GM23338 (cell line): ENCODE results near the gene AKAP8L. TPM values are rescaled to one million over a fixed set of nuclear protein-coding genes. Genes with fewer than 3 reads are reported as not detected.

Experiments used
- ATAC-seq: fragments of 200-7000 bp; cut with Tn5 transposase; 3 replicates; pipeline ENCODE4 v1.9.1; 2020
- DNase-seq: peaks from one replicate; pipeline ENCODE4 v3.0.0-alpha.2; 2015; ENCODE audit warnings: low spot score
- H2AFZ ChIP-seq: fragments of 200-600 bp; sonication (generic); 2 replicates; pipeline ENCODE4 v1.8.0; 2016; ENCODE audit warnings: antibody characterized with exemption, mild to moderate bottlenecking, moderate library complexity
- H3F3A ChIP-seq: fragments of 200-600 bp; sonication (generic); replicated peaks from 2 replicates; pipeline ENCODE4 v1.8.0; 2017; ENCODE audit warnings: antibody characterized with exemption, mixed run types, low read depth
- H3K27ac ChIP-seq: fragments of 200-600 bp; sonication (generic); 2 replicates; pipeline ENCODE4 v1.6.1; 2016; ENCODE audit warnings: low read depth
- H3K27me3 ChIP-seq: fragments of 200-600 bp; sonication (generic); 2 replicates; pipeline ENCODE4 v1.8.0; 2016; ENCODE audit warnings: mild to moderate bottlenecking, mixed run types, moderate library complexity; ENCODE audit not compliant: insufficient read depth
- H3K36me3 ChIP-seq: fragments of 200-600 bp; sonication (generic); 2 replicates; pipeline ENCODE4 v1.8.0; 2016; ENCODE audit warnings: mild to moderate bottlenecking; ENCODE audit not compliant: insufficient read depth
- H3K4me1 ChIP-seq: fragments of 200-600 bp; sonication (generic); 2 replicates; pipeline ENCODE4 v1.8.0; 2016; ENCODE audit warnings: mild to moderate bottlenecking, moderate library complexity; ENCODE audit not compliant: insufficient read depth
- H3K4me2 ChIP-seq: fragments of 200-600 bp; sonication (generic); 2 replicates; pipeline ENCODE4 v1.7.1; 2017; ENCODE audit warnings: mixed run types
- H3K4me3 ChIP-seq: fragments of 200-600 bp; sonication (generic); 2 replicates; pipeline ENCODE4 v1.6.1; 2016; ENCODE audit warnings: mixed run types
- H3K79me2 ChIP-seq: fragments of 200-600 bp; sonication (generic); replicated peaks from 2 replicates; pipeline ENCODE4 v1.8.0; 2017; ENCODE audit warnings: mild to moderate bottlenecking; ENCODE audit not compliant: insufficient read depth
- H3K9me2 ChIP-seq: fragments of 200-600 bp; sonication (generic); 2 replicates; pipeline ENCODE4 v1.8.0; 2017; ENCODE audit not compliant: insufficient read depth
- H4K20me1 ChIP-seq: fragments of 200-600 bp; sonication (generic); replicated peaks from 2 replicates; pipeline ENCODE4 v1.8.0; 2017; ENCODE audit warnings: mild to moderate bottlenecking; ENCODE audit not compliant: insufficient read depth
- H3K27ac Mint-ChIP-seq: 2 replicates; pipeline ENCODE4 v1.8.0; 2020; ENCODE audit warnings: inconsistent platforms, mild to moderate bottlenecking, moderate library complexity, mixed read lengths
- H3K27me3 Mint-ChIP-seq: 3 replicates; pipeline ENCODE4 v1.8.0; 2022; ENCODE audit warnings: low read depth, mild to moderate bottlenecking, moderate library complexity, mixed read lengths, inconsistent platforms; ENCODE audit not compliant: insufficient read depth, poor library complexity
- H3K36me3 Mint-ChIP-seq: 3 replicates; pipeline ENCODE4 v1.8.0; 2021; ENCODE audit warnings: low read depth, mild to moderate bottlenecking, inconsistent platforms, moderate library complexity, mixed read lengths
- H3K4me1 Mint-ChIP-seq: 3 replicates; pipeline ENCODE4 v1.8.0; 2020; ENCODE audit warnings: mild to moderate bottlenecking, inconsistent platforms, mixed read lengths
- H3K4me3 Mint-ChIP-seq: 3 replicates; pipeline ENCODE4 v1.8.0; 2021; ENCODE audit warnings: moderate library complexity, mild to moderate bottlenecking, inconsistent platforms, mixed read lengths
- H3K9me3 Mint-ChIP-seq: 3 replicates; pipeline ENCODE4 v1.8.0; 2020; ENCODE audit warnings: moderate library complexity, mild to moderate bottlenecking, inconsistent platforms, mixed read lengths
- CREB1 ChIP-seq: fragments of 250-450 bp; sonication (Bioruptor Pico); IDR thresholded peaks from 2 replicates; pipeline ENCODE4 v1.5.0; 2020; ENCODE audit warnings: low read depth, mild to moderate bottlenecking, moderate library complexity
- CTCF ChIP-seq, 2 experiments: fragments of 200-600 bp in 1 of 2; sonication (generic) in 1 of 2; conservative IDR thresholded peaks; 2 replicates each; pipeline versions ENCODE4 v1.5.1 to v1.6.1; 2016 to 2017; ENCODE audit warnings: antibody characterized with exemption in 2 of 2, low read depth in 2 of 2, mild to moderate bottlenecking in 2 of 2, moderate library complexity in 1 of 2
- ETS1 ChIP-seq: IDR thresholded peaks from 2 replicates; pipeline ENCODE4 v1.6.1; 2016; ENCODE audit warnings: antibody characterized with exemption
- EZH2phosphoT487 ChIP-seq: fragments of 200-600 bp; sonication (generic); IDR thresholded peaks from one replicate; pipeline ENCODE4 v1.8.1; 2018; ENCODE audit warnings: antibody characterized with exemption; ENCODE audit not compliant: unreplicated experiment
- JUNB ChIP-seq: IDR thresholded peaks from one replicate; pipeline ENCODE4 v1.6.1; 2016; ENCODE audit warnings: antibody characterized with exemption; ENCODE audit not compliant: unreplicated experiment
- REST ChIP-seq: IDR thresholded peaks from one replicate; pipeline ENCODE4 v1.6.1; 2018; ENCODE audit warnings: antibody characterized with exemption; ENCODE audit not compliant: unreplicated experiment
- ZNF114 ChIP-seq: fragments of 250-450 bp; sonication (Bioruptor Pico); IDR thresholded peaks from 2 replicates; pipeline ENCODE4 v1.5.0; 2020; ENCODE audit warnings: mild to moderate bottlenecking, moderate library complexity
- ZNF331 ChIP-seq: fragments of 250-450 bp; sonication (Bioruptor Pico); IDR thresholded peaks from 2 replicates; pipeline ENCODE4 v1.5.0; 2020; ENCODE audit warnings: low read depth, mild to moderate bottlenecking, moderate library complexity
- ZNF462 ChIP-seq: fragments of 250-450 bp; sonication (Bioruptor Pico); IDR thresholded peaks from 2 replicates; pipeline ENCODE4 v1.5.0; 2020; ENCODE audit warnings: mild to moderate bottlenecking, moderate library complexity
- polyA plus RNA-seq: library from polyadenylated mRNA; unstranded; fragments of >200 nt; fragmentation: Nextera tagmentation; extraction: Ambion mirVana; gene quantifications from 2 replicates; pipeline ENCODE4 v1.2.1, GENCODE V29; 2016
- total RNA-seq: library from RNA; depleted of rRNA; stranded (reverse); fragments of >200 nt; shearing (Covaris generic); gene quantifications from 2 replicates; pipeline ENCODE4 v1.2.3, GENCODE V29; 2014

Gene AKAP8L
- total and polyA plus RNA-seq, 2 experiments from 2014 or later: 78.8 to 165 TPM

DNA sequence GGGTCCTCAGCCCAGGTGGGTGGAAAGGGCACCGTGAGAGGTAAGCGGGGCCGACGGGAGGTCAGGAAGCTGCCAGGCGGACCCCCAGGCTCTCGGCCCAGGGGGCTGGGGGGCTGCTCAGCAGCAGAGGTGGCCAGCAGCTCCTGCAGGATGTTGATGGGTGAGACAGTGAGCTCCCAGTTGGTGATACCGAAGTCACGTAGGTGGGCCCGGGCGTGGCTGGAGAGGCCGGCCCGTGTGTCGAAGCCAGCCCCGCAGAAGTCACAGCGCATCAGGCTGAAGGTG lies 18.0 kb upstream of the AKAP8L start (continued):
- TF ChIP-seq CTCF (conservative IDR thresholded peaks at IDR 0.05; ENCODE audit: low read depth in 2 of 2) (no peak), JUNB (no peak), ETS1 (no peak)

GRCh38 chr19:15436012-15436825 lies 17.4 kb upstream of the AKAP8L start:
- H3K4me1 ChIP-seq: 0 out of 2 replicates have a peak, but pooled peaks cover 5% of the 10 kb centered on the region
- no peak overlapping the region for H3K4me2 ChIP-seq
- Mint-ChIP-seq H3K4me3 (no peak overlapping the region), H3K4me1 (peaks cover 13% of the 10 kb centered on the region), H3K27ac (no peak overlapping the region), H3K36me3 (no peaks in the 10 kb centered on the region), H3K27me3 (peaks cover 7% of the 10 kb centered on the region), H3K9me3 (no peaks in the 10 kb centered on the region; the same call in 2 of the 3 replicates)
- H3K27ac ChIP-seq: no peak overlapping the region
- H3K9me2 ChIP-seq: no peaks in the 10 kb centered on the region
- no peak for ATAC-seq
- no peaks in the 10 kb centered on the region for H3K36me3 ChIP-seq
- H3K79me2 ChIP-seq: peaks cover 8% of the 10 kb centered on the region
- peaks cover 4% of the 10 kb centered on the region; the same call in 1 of the 2 replicates for H3F3A ChIP-seq
- H3K27me3 ChIP-seq: no peaks in the 10 kb centered on the region
- DNase-seq: peak; percentile 43
- no peak overlapping the region for H2AFZ ChIP-seq
- H3K4me3 ChIP-seq: no peak overlapping the region
- H4K20me1 ChIP-seq: peaks cover 8% of the 10 kb centered on the region
- TF ChIP-seq ZNF114 (CRISPR knock-in tag): no peak
- no peak for TF ChIP-seq ZNF331 (CRISPR knock-in tag)
- TF ChIP-seq EZH2phosphoT487: no peak
- no peak for TF ChIP-seq REST
- no peak for TF ChIP-seq CTCF (conservative IDR thresholded peaks at IDR 0.05; ENCODE audit: low read depth in 2 of 2)
- no peak for TF ChIP-seq CREB1 (CRISPR knock-in tag)
- no peak for TF ChIP-seq ZNF462 (CRISPR knock-in tag)
